Measurements from ENCODE around the gene SHROOM2. TPM values are rescaled to one million over a fixed set of nuclear protein-coding genes. Genes with fewer than 3 reads are reported as not detected.

Gene SHROOM2
- total and polyA plus RNA-seq, 9 donors: 7.6 to 16.8 (median 11.7) TPM

DNA sequence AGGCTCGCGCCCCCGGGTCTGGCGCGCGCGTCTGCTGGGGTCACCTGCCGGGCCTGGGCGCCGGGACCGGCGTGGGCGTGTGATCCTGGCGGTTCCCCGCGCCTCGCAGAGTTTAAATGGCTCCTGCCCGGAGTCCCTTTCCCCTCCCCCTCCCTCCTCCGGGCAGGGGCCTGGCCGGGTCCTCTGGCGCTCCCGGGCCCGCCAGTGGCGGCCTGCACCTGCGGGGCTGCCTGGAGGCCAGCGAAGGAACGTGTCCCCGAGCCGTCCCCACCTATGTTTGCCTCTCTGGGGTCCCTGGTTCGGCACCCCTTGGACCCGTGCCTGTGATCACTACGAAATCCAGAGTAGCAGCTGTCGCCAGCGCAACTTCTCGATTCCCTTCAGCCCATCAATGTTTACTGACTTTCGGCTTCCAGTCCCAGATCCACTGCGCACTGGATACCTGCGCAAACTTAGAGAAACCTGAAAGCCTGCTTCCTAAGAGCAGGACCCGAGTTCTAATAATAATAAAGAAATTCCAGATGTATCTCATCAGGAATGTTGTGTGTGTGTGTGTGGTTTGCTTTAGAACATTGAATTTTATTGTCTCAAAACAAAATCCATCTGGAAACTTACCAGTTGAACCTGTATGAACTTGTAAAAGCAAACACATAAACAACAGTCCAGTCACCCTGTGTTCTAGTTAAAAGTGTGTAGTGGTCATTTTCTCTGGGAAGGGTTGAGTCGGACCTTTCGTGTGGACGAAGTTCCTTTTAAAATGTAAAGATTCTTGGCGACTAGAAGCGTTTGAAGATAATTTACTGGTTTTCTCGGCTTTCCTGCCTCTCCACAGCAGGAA is 788 bp downstream of the SHROOM2 start:
- intact Hi-C loops (cut with DNase I): loop anchor here in 1 of 4 donors (10.0 kb wide), 1 partner anchor 338 kb away; no protein-coding TSS in a partner anchor
- H3K27ac ChIP-seq: peak overlapping the region; percentile 41 to 78

DNA sequence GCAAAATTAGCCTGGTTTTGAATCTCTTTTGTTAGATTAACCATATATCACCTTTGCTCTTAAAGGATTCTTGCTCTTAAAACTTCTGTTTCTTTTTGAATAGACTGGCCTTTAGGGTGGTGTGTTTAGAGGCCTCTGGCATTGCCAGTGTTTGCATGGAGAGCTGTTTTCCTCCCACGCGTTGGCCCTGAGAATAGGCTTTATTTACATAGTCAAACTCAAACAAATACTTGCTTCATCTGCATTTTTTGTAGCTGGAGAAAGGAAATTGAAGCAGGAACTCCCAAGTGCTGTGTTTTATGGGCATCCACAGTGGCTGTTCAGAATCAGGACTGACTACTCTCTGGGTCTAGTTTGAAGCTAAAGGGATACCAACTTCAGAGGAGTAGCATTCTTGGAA is 2.7 kb downstream of the SHROOM2 start:
- TF ChIP-seq EP300 (IDR thresholded peaks at IDR 0.05): no peak
- no peak for TF ChIP-seq POLR2A (IDR thresholded peaks at IDR 0.05)

More for the DNA sequence above, 788 bp downstream of the SHROOM2 start:
- Histone ChIP-seq H3K27me3 (no peaks in the 10 kb centered on the region), H3K36me3 (no peaks in the 10 kb centered on the region), H3K4me3 (peak overlapping the region; percentile 38), H3K4me1 (ENCODE audit: insufficient read depth) (peaks cover 6% of the 10 kb centered on the region), H3K9me3 (no peaks in the 10 kb centered on the region)
- TF ChIP-seq CTCF (IDR thresholded peaks at IDR 0.05) (no peak), POLR2A (IDR thresholded peaks at IDR 0.05) (no peak), EP300 (IDR thresholded peaks at IDR 0.05) (no peak)
- 7 to 18% (median 11%) methylated on average over 22 to 45 of the region's 45 CpGs for WGBS, 3 donors
- DNase-seq: peak; percentile 26 to 58 (median 39)

GRCh38 chrX:9789555-9789954 is 3.3 kb downstream of the SHROOM2 start:
- no peak for TF ChIP-seq CTCF (IDR thresholded peaks at IDR 0.05)
- DNase-seq: no peak
- 34 to 54% (median 36%) methylated on average over 5 of the region's 5 CpGs for WGBS, 3 donors
- no peaks in the 10 kb centered on the region for H3K9me3 ChIP-seq
- H3K4me1 ChIP-seq (ENCODE audit: insufficient read depth): peaks cover 6% of the 10 kb centered on the region
- no peaks in the 10 kb centered on the region for H3K36me3 ChIP-seq
- H3K27me3 ChIP-seq: no peaks in the 10 kb centered on the region
- no peak overlapping the region for H3K27ac ChIP-seq
- no peak overlapping the region for H3K4me3 ChIP-seq
- intact Hi-C loops (cut with DNase I): loop anchor here in 1 of 4 donors (10.0 kb wide), 1 partner anchor 335 kb away; no protein-coding TSS in a partner anchor

More for the DNA sequence above, 2.7 kb downstream of the SHROOM2 start:
- H3K27me3 ChIP-seq: no peaks in the 10 kb centered on the region
- H3K4me1 ChIP-seq (ENCODE audit: insufficient read depth): peaks cover 6% of the 10 kb centered on the region
- 2 to 24% (median 5%) methylated on average over 2 of the region's 2 CpGs for WGBS, 3 donors
- DNase-seq: peak; percentile 25 to 52 (median 46)
- intact Hi-C loops (cut with DNase I): loop anchor here in 1 of 4 donors (10.0 kb wide), 1 partner anchor 336 kb away; no protein-coding TSS in a partner anchor
- no peak overlapping the region for H3K4me3 ChIP-seq
- no peaks in the 10 kb centered on the region for H3K9me3 ChIP-seq
- no peak overlapping the region for H3K27ac ChIP-seq
- no peaks in the 10 kb centered on the region for H3K36me3 ChIP-seq

GRCh38 chrX:9790866-9791265 is 4.6 kb downstream of the SHROOM2 start:
- Histone ChIP-seq H3K4me3 (no peak overlapping the region), H3K27ac (no peak overlapping the region), H3K27me3 (no peaks in the 10 kb centered on the region), H3K4me1 (ENCODE audit: insufficient read depth) (peaks cover 6% of the 10 kb centered on the region), H3K9me3 (no peaks in the 10 kb centered on the region), H3K36me3 (no peaks in the 10 kb centered on the region)
- WGBS, 3 donors: 64 to 76% (median 70%) methylated on average over 6 of the region's 6 CpGs
- no peak for DNase-seq
- intact Hi-C loops (cut with DNase I): no loop called here
- TF ChIP-seq EP300 (IDR thresholded peaks at IDR 0.05) (no peak), POLR2A (IDR thresholded peaks at IDR 0.05) (no peak), CTCF (IDR thresholded peaks at IDR 0.05) (no peak)

DNA sequence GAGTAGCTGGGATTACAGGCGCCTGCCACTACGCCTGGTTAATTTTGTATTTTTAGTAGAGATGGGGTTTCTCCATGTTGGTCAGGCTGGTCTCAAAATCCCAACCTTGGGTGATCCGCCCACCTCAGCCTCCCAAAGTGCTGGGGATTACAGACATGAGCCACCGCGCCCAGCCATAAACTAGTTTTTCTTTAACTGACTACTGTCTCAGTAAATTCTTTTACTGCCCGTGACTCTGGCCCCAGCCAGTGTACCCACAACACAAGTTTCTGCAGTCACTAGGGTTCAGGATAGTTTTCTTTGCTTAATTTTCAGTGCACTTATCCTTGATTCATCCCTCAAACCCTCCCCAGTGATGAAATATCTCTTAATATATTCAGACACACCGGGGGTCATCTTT is 8.3 kb downstream of the SHROOM2 start:
- WGBS, 3 donors: 90 to 93% (median 91%) methylated on average over 7 of the region's 7 CpGs
- DNase-seq: peak in 1 of 5 donors; percentile 6

More for the DNA sequence above, 8.3 kb downstream of the SHROOM2 start:
- TF ChIP-seq EP300 (IDR thresholded peaks at IDR 0.05) (no peak), CTCF (IDR thresholded peaks at IDR 0.05) (no peak), POLR2A (IDR thresholded peaks at IDR 0.05) (no peak)
- Histone ChIP-seq H3K36me3 (no peaks in the 10 kb centered on the region), H3K4me3 (no peak overlapping the region), H3K27ac (no peak overlapping the region), H3K9me3 (no peaks in the 10 kb centered on the region), H3K4me1 (ENCODE audit: insufficient read depth) (peaks cover 2% of the 10 kb centered on the region), H3K27me3 (no peaks in the 10 kb centered on the region)
- intact Hi-C loops (cut with DNase I): no loop called here
